Esophagus muscularis mucosa (tissue), 4 donors: Measurements from ENCODE around the gene HSPA12B.

Experiments used
- EP300 ChIP-seq: sonication (generic); formaldehyde crosslinking; IDR thresholded peaks from one replicate; pipeline ENCODE4 v1.6.1; 2017; ENCODE audit warnings: antibody characterized with exemption
- POLR2AphosphoS5 ChIP-seq, 2 donors: sonication (generic); formaldehyde crosslinking; IDR thresholded peaks; one replicate each; pipeline ENCODE4 v1.6.1; 2017; ENCODE audit warnings: antibody characterized with exemption in 2 of 2
- TF ChIP-seq, protein P1 (sequence below), 3 experiments: fragments of 200-600 bp in 2 of 3; fragments of 450-650 bp in 1 of 3; sonication (generic) in 2 of 3; IDR thresholded peaks; one replicate each; pipeline ENCODE4 v1.5.1; 2017 to 2019; ENCODE audit warnings: antibody characterized with exemption in 3 of 3, mild to moderate bottlenecking in 2 of 3, moderate library complexity in 1 of 3

DNA sequence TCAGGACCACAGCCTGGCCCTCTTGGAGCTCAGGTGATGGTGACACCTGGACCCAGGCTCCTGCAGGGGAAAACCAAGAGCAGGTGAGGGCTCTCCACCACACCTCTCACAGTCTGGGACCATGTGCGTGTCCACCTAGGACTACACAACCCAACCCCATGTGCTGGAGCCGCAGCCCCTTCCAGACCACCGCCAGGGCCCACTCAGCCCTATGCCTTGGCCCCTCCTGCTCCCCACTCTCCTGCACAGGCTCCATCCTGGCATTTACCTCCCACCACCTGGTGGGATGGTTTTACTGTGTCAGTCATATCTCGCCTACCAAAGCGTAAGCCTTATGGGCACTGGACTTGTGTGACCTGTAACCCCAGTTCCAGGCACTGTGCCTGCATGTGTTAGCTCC is 37.6 kb upstream of the HSPA12B start:
- TF ChIP-seq, protein P1, sequence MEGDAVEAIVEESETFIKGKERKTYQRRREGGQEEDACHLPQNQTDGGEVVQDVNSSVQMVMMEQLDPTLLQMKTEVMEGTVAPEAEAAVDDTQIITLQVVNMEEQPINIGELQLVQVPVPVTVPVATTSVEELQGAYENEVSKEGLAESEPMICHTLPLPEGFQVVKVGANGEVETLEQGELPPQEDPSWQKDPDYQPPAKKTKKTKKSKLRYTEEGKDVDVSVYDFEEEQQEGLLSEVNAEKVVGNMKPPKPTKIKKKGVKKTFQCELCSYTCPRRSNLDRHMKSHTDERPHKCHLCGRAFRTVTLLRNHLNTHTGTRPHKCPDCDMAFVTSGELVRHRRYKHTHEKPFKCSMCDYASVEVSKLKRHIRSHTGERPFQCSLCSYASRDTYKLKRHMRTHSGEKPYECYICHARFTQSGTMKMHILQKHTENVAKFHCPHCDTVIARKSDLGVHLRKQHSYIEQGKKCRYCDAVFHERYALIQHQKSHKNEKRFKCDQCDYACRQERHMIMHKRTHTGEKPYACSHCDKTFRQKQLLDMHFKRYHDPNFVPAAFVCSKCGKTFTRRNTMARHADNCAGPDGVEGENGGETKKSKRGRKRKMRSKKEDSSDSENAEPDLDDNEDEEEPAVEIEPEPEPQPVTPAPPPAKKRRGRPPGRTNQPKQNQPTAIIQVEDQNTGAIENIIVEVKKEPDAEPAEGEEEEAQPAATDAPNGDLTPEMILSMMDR (IDR thresholded peaks at IDR 0.05): no peak
- TF ChIP-seq POLR2AphosphoS5 (IDR thresholded peaks at IDR 0.05) (no peak), EP300 (no peak)
